Measurements from ENCODE around the gene SPTB. TPM values are rescaled to one million over a fixed set of nuclear protein-coding genes. Genes with fewer than 3 reads are reported as not detected.

SPTB gene
- total RNA-seq, 1 experiment from 2014 or later: not detected

DNA sequence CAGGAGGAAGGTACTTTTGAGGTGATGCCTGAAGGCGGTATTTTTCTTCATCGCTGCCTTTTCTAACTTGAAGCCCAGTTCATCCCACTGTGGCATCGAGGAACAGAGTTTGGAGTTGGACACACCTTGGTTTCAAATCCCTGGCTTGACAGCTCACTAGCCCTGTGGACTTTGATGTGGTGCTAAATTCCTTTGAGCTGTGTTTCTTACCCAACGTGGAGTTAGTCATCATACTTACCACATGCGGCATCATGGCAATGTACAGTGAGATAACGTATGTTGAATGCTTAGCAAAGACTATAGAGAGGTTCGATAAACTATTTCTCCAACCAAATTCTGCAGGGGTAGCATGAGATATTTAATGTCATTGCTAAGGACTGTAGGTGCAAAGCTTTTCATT is 172.0 kb downstream of the SPTB start:
- no peak for DNase-seq (ENCODE audit: low spot score)
- in situ Hi-C loops (cut with HindIII; ENCODE audit: low sequenced_read_pairs): no loop called here

DNA sequence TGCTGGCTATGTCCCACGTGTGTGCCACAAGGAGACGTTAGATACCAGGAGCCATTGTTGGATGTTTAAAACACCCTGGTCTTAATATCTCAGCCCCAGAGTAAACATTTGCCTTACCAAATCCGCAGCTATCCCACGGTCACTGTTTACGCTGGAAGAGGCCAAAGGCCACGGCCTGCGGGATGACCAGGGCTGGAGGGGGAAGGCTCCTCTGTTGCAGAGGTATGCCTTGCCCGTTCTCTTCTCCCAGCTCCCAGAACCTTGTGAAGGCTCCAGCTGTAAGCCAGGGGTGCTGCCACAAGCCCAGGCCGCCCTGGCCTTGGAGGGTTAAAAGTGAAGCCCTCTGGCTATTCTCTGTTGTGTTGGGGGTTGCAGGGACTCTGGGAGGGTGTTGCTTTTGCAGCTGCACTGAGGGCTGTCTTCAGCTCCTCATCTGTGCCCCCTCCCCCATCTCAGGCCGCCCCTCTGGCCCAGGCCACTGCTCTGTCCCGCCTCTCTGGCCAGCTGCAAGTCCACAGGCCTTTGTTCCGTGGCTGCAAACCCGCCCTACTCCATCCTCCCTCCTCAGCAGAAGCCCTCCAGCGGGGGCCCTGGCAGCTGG is 173.0 kb downstream of the SPTB start:
- DNase-seq (ENCODE audit: low spot score): no peak
- in situ Hi-C loops (cut with HindIII; ENCODE audit: low sequenced_read_pairs): no loop called here

DNA sequence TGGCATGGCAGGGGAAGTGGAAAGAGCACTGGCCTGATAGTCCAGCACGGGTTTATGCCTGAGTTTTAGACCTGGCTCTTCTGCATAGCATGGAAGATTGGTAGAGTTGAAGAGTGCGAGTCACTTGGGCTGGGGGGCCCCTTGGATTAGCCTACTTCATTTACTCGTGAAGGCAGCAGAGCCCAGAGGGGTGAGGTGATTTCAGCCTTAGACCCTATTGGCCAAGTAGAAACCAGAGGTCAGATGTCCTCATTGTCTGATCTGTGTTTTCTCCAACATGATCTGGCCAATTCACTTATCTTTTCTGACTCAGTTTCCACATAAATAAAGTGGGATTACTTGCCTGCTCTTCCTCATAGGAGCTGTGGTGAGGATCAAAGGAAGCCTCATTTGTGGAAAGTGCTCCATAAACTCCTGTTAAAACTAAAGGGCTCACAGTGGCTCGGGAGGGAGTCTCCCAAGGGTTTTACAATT is 173.6 kb downstream of the SPTB start:
- DNase-seq (ENCODE audit: low spot score): no peak
- in situ Hi-C loops (cut with HindIII; ENCODE audit: low sequenced_read_pairs): no loop called here

- DNase-seq (ENCODE audit: low spot score): no peak
- in situ Hi-C loops (cut with HindIII; ENCODE audit: low sequenced_read_pairs): no loop called here
Observed at GRCh38 chr14:64705381-64706118, 174.2 kb downstream of the SPTB start.

DNA sequence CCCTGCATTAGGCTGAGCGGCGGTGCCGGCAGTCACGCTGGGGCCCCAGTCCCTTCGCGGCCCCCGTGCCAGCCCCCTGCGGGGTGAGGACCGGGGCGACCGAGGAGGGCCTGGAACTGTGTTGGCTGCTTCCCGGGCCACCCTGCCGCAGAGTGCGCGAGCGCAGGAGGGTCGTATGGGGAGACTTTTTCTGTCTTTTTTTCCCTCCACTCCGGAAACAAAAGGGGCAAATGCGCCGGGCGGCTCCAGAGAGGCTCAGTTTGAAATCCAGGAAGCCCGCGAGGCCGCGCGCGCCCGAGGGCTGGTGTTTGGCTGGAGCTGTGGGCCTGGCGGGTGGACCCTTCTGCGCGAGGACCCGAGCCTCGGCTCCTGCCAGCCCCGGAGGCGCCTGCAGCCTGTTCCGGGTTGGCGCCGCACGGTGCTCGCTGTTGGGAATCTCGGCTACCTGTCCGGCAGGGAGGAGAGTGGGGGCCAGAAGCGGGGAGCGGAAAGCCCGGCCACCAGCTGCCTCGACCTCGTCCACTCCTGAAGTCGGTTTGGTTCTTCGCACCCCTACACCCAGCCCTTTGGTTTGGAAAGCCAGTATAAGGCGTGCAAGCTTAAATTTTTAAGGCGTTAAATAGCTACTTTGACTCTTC is 174.8 kb downstream of the SPTB start:
- in situ Hi-C loops (cut with HindIII; ENCODE audit: low sequenced_read_pairs): no loop called here
- DNase-seq (ENCODE audit: low spot score): peak; percentile 42

DNA sequence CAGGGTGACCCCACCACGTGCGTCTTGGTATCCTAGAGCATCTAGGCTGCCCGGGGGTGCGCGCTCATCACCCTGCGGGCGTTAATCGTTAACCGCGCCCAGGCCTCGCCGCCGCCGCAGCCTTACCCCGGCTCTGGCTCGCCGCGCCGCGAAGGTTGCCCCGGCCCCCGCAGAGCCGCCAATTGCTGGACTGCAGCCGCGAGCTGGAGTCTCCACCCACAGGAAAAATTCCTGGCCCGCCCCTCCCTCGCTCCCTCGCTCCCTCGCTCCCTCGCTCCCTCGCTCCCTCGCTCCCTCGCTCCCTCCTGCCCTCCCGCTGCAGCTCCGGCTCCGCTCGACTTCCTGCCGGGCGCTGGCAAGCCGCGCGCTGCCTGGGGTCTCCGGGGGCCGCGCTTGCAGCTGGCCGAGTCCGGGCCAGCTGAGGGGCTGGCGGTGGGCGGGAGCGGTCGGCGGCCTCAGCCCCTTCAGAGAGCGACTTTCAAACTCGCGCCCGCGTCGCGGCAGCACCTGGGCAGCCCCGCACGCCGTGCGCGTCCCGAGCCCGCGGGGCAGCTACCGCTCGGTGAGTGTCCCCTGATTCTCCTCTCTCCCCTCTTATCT is 175.5 kb downstream of the SPTB start, which contains the start of gene PLEKHG3:
Gene PLEKHG3 (plus strand): TSS at position 282 of the 600 bp plus-strand sequence. CDS start 23,208 bp downstream, outside the sequence.
- in situ Hi-C loops (cut with HindIII; ENCODE audit: low sequenced_read_pairs): no loop called here
- DNase-seq (ENCODE audit: low spot score): peak; percentile 68

- in situ Hi-C loops (cut with HindIII; ENCODE audit: low sequenced_read_pairs): no loop called here
- DNase-seq (ENCODE audit: low spot score): peak; percentile 27
Observed at GRCh38 chr14:64703395-64704142, 176.1 kb downstream of the SPTB start.

GRCh38 chr14:64702493-64703394 is 177.0 kb downstream of the SPTB start:
- no peak for DNase-seq (ENCODE audit: low spot score)

DNA sequence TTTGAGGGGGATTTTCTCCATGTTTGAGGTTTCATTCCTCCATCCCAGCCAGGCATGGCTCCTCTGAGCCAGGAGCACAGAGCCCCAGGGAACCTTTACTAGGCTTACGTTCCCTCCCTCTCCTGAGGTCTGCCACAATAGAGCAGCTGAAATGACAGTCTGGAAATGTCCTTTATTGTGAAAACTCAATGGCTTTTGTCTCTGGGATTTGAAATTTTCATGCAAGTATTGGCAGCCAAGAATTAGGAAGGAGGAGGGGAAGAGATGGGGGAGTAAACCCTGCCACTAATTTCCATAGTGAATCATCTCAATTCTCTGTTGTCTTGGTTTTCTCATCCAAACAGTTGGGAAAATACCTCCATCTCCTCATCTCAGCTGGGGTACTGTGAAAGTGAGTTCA is 178.0 kb downstream of the SPTB start:
- in situ Hi-C loops (cut with HindIII; ENCODE audit: low sequenced_read_pairs): no loop called here
- DNase-seq (ENCODE audit: low spot score): no peak

More at GRCh38 chr14:64702493-64703394, 177.0 kb downstream of the SPTB start:
- in situ Hi-C loops (cut with HindIII; ENCODE audit: low sequenced_read_pairs): no loop called here

GRCh38 chr14:64700894-64701293 is 178.8 kb downstream of the SPTB start:
- no peak for DNase-seq (ENCODE audit: low spot score)
- in situ Hi-C loops (cut with HindIII; ENCODE audit: low sequenced_read_pairs): no loop called here

- in situ Hi-C loops (cut with HindIII; ENCODE audit: low sequenced_read_pairs): no loop called here
Observed at GRCh38 chr14:64700290-64700689, 179.4 kb downstream of the SPTB start.

DNA sequence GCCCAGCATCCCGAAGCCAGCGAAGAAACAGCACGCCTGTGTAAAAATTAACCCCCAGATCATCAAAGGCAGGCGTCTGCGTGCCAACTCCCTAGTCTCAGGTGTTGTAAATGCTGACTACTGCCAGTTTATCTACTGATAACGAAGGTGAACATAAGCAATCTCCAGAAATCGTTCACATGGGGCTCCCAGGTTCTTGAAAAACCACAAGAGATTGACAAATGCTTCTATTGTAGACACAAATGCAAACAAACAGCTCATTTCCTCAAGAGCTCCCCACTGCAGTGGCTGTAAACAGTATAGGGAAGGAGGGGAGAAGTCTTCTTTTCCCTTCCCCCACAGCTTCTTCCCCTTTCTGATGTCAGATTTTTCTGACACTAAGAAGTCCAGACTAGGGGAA is 180.8 kb downstream of the SPTB start:
- in situ Hi-C loops (cut with HindIII; ENCODE audit: low sequenced_read_pairs): no loop called here
- no peak for DNase-seq (ENCODE audit: low spot score)

More at GRCh38 chr14:64700290-64700689, 179.4 kb downstream of the SPTB start:
- DNase-seq (ENCODE audit: low spot score): no peak

DNA sequence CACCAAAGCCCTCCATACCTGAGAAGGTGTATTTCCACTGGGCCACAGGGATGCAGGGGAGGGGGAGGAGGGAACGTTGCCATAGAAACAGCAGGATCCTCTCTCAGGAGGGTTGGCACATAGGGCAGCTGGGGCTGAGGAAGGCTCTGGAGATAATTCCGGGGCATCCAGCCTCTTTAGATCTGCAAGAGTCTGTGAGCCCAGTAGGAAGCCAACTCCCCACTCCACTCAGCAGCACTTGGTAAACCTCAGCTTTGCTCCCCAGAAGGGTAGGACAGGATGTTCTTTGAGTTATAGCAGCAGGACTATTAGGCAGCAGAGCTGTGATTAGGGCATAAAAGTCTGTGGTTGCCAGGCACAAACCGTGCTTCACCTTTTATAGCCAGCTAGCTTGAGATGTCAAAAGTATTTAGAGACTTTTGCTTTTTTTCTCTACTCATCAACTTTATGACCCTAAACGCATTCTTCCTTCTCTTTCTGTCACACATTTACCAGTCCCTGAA is 183.3 kb downstream of the SPTB start:
- in situ Hi-C loops (cut with HindIII; ENCODE audit: low sequenced_read_pairs): no loop called here
- no peak for DNase-seq (ENCODE audit: low spot score)

Other genes starting within 250 kb of the SPTB start
- gene PLEKHG3, start 175.5 kb downstream of the SPTB start, total RNA-seq (2014; rRNA removed; shearing (Covaris generic)): 5.2 and 6.7 TPM in 2 replicates
- 51.0 and 64.1 TPM in 2 replicates for gene CHURC1, start 34.5 kb upstream of the SPTB start, total RNA-seq (2014; rRNA removed; shearing (Covaris generic))
- not detected in 2 replicates for gene GPX2, start 62.8 kb upstream of the SPTB start, total RNA-seq (2014; rRNA removed; shearing (Covaris generic))
- 15.8 and 26.2 TPM in 2 replicates for gene RAB15, start 92.4 kb upstream of the SPTB start, total RNA-seq (2014; rRNA removed; shearing (Covaris generic))
- 8.0 and 8.7 TPM in 2 replicates for gene FNTB, start 107.0 kb upstream of the SPTB start, total RNA-seq (2014; rRNA removed; shearing (Covaris generic))
- 23.6 and 29.5 TPM in 2 replicates for gene MAX, start 222.6 kb upstream of the SPTB start, total RNA-seq (2014; rRNA removed; shearing (Covaris generic))